HL-60 (cell line): ENCODE data around the gene LEKR1.
"Not testable (repeated sequence)": the region's sequence is repeated elsewhere in the genome, so short reads cannot be mapped to it uniquely, and the experiment has no call there.

ENCODE experiments used
- DNase-seq, 2 experiments: peaks; one replicate each; pipeline ENCODE4 v3.0.0-alpha.2; 2010 to 2020; ENCODE audit warnings: low read depth in 1 of 2, low spot score in 1 of 2
- H3K27ac ChIP-seq: fragments of 250-450 bp; sonication (Bioruptor Pico); replicated peaks from 2 replicates; pipeline ENCODE4 v1.5.1; 2020; ENCODE audit warnings: mild to moderate bottlenecking, moderate library complexity
- H3K27me3 ChIP-seq: fragments of 250-450 bp; sonication (Bioruptor Pico); 2 replicates; pipeline ENCODE4 v1.5.1; 2021; ENCODE audit warnings: mild to moderate bottlenecking, moderate library complexity; ENCODE audit not compliant: insufficient read depth, poor library complexity, severe bottlenecking
- H3K4me3 ChIP-seq: replicated peaks from 2 replicates; pipeline ENCODE4 v1.5.1; 2011; ENCODE audit warnings: mild to moderate bottlenecking, control low read depth, low read length; ENCODE audit not compliant: insufficient read depth
- GABPA ChIP-seq: IDR thresholded peaks from 2 replicates; pipeline ENCODE4 v1.6.1; 2012; ENCODE audit warnings: low read depth
- POLR2AphosphoS5 ChIP-seq: IDR thresholded peaks from 2 replicates; pipeline ENCODE4 v1.6.1; 2012; ENCODE audit warnings: low read depth
- SPI1 ChIP-seq: IDR thresholded peaks from 2 replicates; pipeline ENCODE4 v1.6.1; 2012; ENCODE audit warnings: low read depth, mild to moderate bottlenecking, borderline replicate concordance
- TF ChIP-seq, protein P1 (sequence below): IDR thresholded peaks from one replicate; pipeline ENCODE4 v1.5.1; 2011; ENCODE audit warnings: low read length, control low read depth, inconsistent platforms; ENCODE audit not compliant: insufficient read depth
- TF ChIP-seq, protein P2 (sequence below): IDR thresholded peaks from 2 replicates; pipeline ENCODE4 v1.6.1; 2012; ENCODE audit warnings: low read depth; ENCODE audit not compliant: insufficient replicate concordance

LEKR1 gene

DNA sequence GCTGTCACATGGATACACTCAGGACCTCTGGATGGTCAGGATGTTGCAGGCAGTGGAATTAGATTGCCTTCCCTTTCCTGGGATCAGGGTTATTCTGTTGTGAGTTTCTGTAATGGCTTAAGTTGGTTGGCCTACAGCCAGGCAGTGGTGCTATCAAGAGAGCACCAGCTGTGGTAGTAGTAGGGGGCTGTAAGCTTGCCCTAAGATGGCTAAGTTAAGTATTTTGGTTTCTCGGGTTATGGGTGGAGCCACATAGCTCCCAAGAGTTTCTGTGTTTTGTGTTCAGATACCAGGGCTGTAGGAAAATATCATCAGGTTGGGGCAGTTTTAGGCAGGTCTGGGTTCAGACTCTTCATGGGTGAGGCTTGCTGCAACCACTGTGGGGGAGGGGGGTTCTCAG, 59.6 kb downstream of the LEKR1 start:
- TF ChIP-seq, protein P1, sequence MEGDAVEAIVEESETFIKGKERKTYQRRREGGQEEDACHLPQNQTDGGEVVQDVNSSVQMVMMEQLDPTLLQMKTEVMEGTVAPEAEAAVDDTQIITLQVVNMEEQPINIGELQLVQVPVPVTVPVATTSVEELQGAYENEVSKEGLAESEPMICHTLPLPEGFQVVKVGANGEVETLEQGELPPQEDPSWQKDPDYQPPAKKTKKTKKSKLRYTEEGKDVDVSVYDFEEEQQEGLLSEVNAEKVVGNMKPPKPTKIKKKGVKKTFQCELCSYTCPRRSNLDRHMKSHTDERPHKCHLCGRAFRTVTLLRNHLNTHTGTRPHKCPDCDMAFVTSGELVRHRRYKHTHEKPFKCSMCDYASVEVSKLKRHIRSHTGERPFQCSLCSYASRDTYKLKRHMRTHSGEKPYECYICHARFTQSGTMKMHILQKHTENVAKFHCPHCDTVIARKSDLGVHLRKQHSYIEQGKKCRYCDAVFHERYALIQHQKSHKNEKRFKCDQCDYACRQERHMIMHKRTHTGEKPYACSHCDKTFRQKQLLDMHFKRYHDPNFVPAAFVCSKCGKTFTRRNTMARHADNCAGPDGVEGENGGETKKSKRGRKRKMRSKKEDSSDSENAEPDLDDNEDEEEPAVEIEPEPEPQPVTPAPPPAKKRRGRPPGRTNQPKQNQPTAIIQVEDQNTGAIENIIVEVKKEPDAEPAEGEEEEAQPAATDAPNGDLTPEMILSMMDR: no peak
- no peak for TF ChIP-seq POLR2AphosphoS5
- no peak for TF ChIP-seq SPI1
- TF ChIP-seq GABPA: no peak
- TF ChIP-seq, protein P2, sequence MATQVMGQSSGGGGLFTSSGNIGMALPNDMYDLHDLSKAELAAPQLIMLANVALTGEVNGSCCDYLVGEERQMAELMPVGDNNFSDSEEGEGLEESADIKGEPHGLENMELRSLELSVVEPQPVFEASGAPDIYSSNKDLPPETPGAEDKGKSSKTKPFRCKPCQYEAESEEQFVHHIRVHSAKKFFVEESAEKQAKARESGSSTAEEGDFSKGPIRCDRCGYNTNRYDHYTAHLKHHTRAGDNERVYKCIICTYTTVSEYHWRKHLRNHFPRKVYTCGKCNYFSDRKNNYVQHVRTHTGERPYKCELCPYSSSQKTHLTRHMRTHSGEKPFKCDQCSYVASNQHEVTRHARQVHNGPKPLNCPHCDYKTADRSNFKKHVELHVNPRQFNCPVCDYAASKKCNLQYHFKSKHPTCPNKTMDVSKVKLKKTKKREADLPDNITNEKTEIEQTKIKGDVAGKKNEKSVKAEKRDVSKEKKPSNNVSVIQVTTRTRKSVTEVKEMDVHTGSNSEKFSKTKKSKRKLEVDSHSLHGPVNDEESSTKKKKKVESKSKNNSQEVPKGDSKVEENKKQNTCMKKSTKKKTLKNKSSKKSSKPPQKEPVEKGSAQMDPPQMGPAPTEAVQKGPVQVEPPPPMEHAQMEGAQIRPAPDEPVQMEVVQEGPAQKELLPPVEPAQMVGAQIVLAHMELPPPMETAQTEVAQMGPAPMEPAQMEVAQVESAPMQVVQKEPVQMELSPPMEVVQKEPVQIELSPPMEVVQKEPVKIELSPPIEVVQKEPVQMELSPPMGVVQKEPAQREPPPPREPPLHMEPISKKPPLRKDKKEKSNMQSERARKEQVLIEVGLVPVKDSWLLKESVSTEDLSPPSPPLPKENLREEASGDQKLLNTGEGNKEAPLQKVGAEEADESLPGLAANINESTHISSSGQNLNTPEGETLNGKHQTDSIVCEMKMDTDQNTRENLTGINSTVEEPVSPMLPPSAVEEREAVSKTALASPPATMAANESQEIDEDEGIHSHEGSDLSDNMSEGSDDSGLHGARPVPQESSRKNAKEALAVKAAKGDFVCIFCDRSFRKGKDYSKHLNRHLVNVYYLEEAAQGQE: no peak
- Histone ChIP-seq H3K27me3 (no peaks in the 10 kb centered on the region), H3K4me3 (no peak overlapping the region), H3K27ac (no peak overlapping the region)
- DNase-seq: no peak

DNA sequence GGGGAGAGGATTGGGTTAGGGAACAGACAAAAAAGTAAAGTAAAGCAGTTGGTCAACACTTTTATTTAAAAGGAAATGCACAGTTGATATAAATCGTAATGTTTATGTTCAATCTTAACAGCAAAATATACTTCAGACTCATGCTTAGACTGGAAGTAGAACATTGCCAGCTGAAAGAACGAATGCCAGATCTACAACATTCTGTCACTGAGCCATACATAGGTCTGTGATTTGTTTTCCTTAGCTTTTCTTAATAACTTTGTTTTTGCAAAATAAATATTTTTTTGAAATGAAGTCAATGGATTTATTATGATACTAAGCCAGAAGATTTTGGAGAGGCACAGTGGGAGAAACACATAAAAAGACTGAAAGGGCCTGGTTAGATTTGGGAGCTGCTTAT, 62.0 kb downstream of the LEKR1 start:
- no peak for DNase-seq
- TF ChIP-seq, protein P2: no peak
- no peak for TF ChIP-seq SPI1
- no peak for TF ChIP-seq POLR2AphosphoS5
- no peak for TF ChIP-seq GABPA
- TF ChIP-seq, protein P1: no peak
- H3K4me3 ChIP-seq: no peak overlapping the region
- H3K27me3 ChIP-seq: no peaks in the 10 kb centered on the region
- no peak overlapping the region for H3K27ac ChIP-seq

DNA sequence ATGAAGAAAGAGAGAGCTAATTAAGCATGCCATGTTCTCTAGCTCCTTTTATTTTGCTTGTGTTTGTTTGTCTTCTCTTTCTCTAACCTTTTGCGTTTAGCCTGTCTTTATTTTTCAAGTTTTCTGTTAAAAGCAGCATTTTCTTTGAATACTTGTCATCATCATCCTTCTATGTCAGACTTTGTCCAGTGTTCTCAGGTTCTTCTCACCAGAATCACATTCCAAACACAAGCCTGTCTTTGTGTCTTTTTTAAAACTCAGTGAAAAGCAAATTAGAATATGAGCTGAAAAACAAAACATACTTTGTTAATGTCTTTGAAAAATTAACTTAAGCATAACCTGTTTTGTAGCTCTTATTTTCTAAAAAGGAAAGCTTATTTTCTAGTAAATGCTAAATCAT, 62.4 kb downstream of the LEKR1 start:
- Histone ChIP-seq H3K27ac (no peak overlapping the region), H3K27me3 (no peaks in the 10 kb centered on the region), H3K4me3 (no peak overlapping the region)
- TF ChIP-seq GABPA (no peak), POLR2AphosphoS5 (no peak)
- DNase-seq: no peak

DNA sequence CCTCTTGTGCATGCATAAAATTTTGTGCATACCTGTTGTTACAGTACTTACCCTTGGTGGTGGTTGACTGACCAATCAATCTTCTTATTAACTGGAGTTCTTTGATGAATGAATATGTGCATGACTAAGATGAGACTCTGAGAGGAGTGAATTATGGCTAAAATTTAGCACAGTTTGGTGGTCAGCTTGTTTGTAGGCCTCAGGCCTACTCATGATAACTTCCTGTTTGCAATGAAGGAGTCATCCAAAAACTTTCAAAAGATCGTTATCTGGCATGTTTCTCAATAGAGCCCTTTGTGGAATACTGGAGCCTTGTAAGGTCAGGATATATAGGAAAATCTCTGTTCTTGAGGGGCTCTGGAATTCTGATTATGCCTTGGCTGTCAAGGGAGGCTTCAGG, 66.5 kb downstream of the LEKR1 start:
- TF ChIP-seq, protein P2: no peak
- TF ChIP-seq GABPA (no peak), SPI1 (no peak)
- TF ChIP-seq, protein P1: no peak
- Histone ChIP-seq H3K4me3 (no peak overlapping the region), H3K27me3 (no peaks in the 10 kb centered on the region), H3K27ac (no peak overlapping the region)
- no peak for DNase-seq

DNA sequence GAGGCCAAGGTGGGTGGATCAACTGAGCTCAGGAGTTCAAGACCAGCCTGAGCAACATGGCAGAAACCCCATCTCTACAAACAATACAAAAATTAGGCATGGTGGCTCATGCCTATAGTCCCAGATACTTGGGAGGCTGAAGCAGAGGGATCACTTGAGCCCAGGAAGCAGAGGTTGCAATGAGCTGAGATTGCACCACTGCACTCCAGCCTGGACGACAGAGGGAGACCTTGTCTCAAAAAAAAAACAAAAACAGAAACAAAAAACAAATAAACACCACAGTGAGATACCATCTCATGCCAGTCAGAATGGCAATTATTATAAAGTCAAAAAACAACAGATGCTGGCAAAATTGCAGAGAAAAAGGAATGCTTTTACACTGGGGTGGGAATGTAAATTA, 69.2 kb downstream of the LEKR1 start:
- not testable (repeated sequence) for DNase-seq, H3K27ac ChIP-seq, H3K27me3 ChIP-seq, H3K4me3 ChIP-seq

DNA sequence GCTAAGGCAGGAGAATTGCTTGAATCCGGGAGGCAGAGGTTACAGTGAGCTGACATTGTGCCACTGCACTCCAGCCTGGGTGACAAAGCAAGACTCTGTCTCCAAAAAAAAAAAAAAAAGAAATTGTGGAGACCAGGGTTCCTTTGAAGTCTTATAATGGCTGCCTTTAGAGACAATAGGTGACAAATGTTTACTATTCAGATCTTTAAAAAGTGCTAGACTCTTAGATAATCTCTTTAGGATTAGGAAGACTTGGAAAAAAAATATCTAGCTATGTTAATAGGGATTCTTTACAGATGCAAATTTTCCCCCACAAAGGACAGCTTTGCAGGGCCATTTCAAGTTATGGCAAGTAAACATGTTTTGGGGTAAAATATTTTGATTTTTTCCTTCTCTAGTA, 71.7 kb downstream of the LEKR1 start:
- not testable (repeated sequence) for H3K27ac ChIP-seq, H3K4me3 ChIP-seq, DNase-seq, H3K27me3 ChIP-seq
